K562 (cell line): Measurements from ENCODE around the gene NRXN3. TPM values are rescaled to one million over a fixed set of nuclear protein-coding genes. Genes with fewer than 3 reads are reported as not detected.

ENCODE experiments used
- ATAC-seq: fragments of 200-7000 bp; cut with Tn5 transposase; 3 replicates; pipeline ENCODE4 v1.9.1; 2020; ENCODE audit warnings: moderate library complexity
- BruUV-seq: library from RNA; stranded (reverse); fragments of 400-500 nt; replicated peaks from 2 replicates; lab custom pipeline; 2021; lab: Mats Ljungman, UMichigan
- CTCF ChIA-PET: fragments of 300-600 bp; formaldehyde crosslinking; extraction: SDS; loops from one replicate; lab custom pipeline; 2021; ENCODE audit warnings: low intra/inter-chr PET ratio; lab: Yijun Ruan, JAX
- POLR2A ChIA-PET: fragments of 300-600, 350-650 bp; sonication (Branson Sonifier 250); formaldehyde crosslinking; extraction: SDS; loops from one replicate; lab custom pipeline; 2021; ENCODE audit warnings: antibody characterized with exemption, inconsistent platforms; lab: Yijun Ruan, JAX
- DNase-seq, 4 experiments: peaks; one replicate each; pipeline versions ENCODE4 v3.0.0 to v3.0.0-alpha.2; 2011 to 2018; ENCODE audit warnings: low spot score in 3 of 4, mixed read lengths in 3 of 4; ENCODE audit errors: extremely low read depth in 1 of 4
- FAIRE-seq: peaks from 2 replicates; lab custom pipeline; 2011; peaks lifted over from hg19 to GRCh38; lab: Jason Lieb, UNC
- H2AFZ ChIP-seq: 2 replicates; pipeline ENCODE4 v1.6.0; 2011; ENCODE audit warnings: low read depth, low read length, control low read depth, inconsistent platforms
- H3K27ac ChIP-seq: fragments of 200-600 bp; 3 replicates; pipeline ENCODE4 v1.8.0; 2011; ENCODE audit warnings: low read depth, mild to moderate bottlenecking, control low read depth, inconsistent platforms, low read length, moderate library complexity, mixed read lengths; ENCODE audit errors: extremely low read depth
- H3K27me3 ChIP-seq, 2 experiments: fragments of 300-600 bp in 1 of 2; 2 replicates in 1 of 2; 3 replicates in 1 of 2; pipeline versions ENCODE4 v1.6.0 to v1.8.0; 2011; ENCODE audit warnings: inconsistent platforms in 2 of 2, low read length in 2 of 2, mild to moderate bottlenecking in 1 of 2, mixed read lengths in 1 of 2, moderate library complexity in 1 of 2; ENCODE audit not compliant: control insufficient read depth in 2 of 2, insufficient read depth in 2 of 2
- H3K36me3 ChIP-seq: fragments of 300-600 bp; 3 replicates; pipeline ENCODE4 v1.8.0; 2011; ENCODE audit warnings: mild to moderate bottlenecking, low read length, inconsistent platforms; ENCODE audit not compliant: control insufficient read depth, insufficient read depth
- H3K4me1 ChIP-seq, 2 experiments: fragments of 200-600 bp in 1 of 2; replicated peaks in 1 of 2; 2 replicates in 1 of 2; 3 replicates in 1 of 2; pipeline versions ENCODE4 v1.5.1 to v1.8.0; 2011; ENCODE audit warnings: inconsistent platforms in 2 of 2, low read length in 2 of 2, mild to moderate bottlenecking in 1 of 2, mixed read lengths in 1 of 2, moderate library complexity in 1 of 2; ENCODE audit not compliant: control insufficient read depth in 2 of 2, insufficient read depth in 2 of 2
- H3K4me2 ChIP-seq: 2 replicates; pipeline ENCODE4 v1.6.1; 2011; ENCODE audit warnings: low read length, control low read depth, inconsistent platforms, mixed read lengths; ENCODE audit not compliant: insufficient read depth
- H3K4me3 ChIP-seq: fragments of 200-600 bp; sonication (generic), shearing (Covaris generic); 2 replicates; pipeline ENCODE4 v1.5.1; 2016; ENCODE audit warnings: control low read depth, inconsistent platforms
- H3K79me2 ChIP-seq: fragments of 200-600 bp; 3 replicates; pipeline ENCODE4 v1.8.0; 2011; ENCODE audit warnings: low read length, inconsistent platforms; ENCODE audit not compliant: control insufficient read depth, insufficient read depth
- H3K9ac ChIP-seq, 2 experiments: 2 replicates each; pipeline versions ENCODE4 v1.6.0 to v1.6.1; 2011; ENCODE audit warnings: low read depth in 2 of 2, low read length in 2 of 2, control low read depth in 1 of 2, inconsistent platforms in 1 of 2, mild to moderate bottlenecking in 1 of 2, mixed read lengths in 1 of 2; ENCODE audit not compliant: insufficient read depth in 1 of 2
- H3K9me1 ChIP-seq: one replicate; pipeline ENCODE4 v1.6.0; 2011; ENCODE audit warnings: inconsistent platforms, mild to moderate bottlenecking, low read length, moderate library complexity; ENCODE audit not compliant: control insufficient read depth, insufficient read depth
- H3K9me3 ChIP-seq: replicated peaks from 2 replicates; pipeline ENCODE4 v1.5.1; 2011; ENCODE audit warnings: low read depth, low read length, inconsistent platforms; ENCODE audit not compliant: control insufficient read depth, insufficient read depth
- H4K20me1 ChIP-seq: replicated peaks from 2 replicates; pipeline ENCODE4 v1.6.1; 2011; ENCODE audit warnings: low read length, inconsistent platforms, mixed read lengths; ENCODE audit not compliant: control insufficient read depth, insufficient read depth
- ATF1 ChIP-seq, 2 experiments: fragments of 450-650 bp in 1 of 2; IDR thresholded peaks; 2 replicates each; pipeline ENCODE4 v1.6.1; 2016; ENCODE audit warnings: missing compliant biosample characterization in 1 of 2, missing genetic modification characterization in 1 of 2
- CBFB ChIP-seq: sonication (generic); formaldehyde crosslinking; IDR thresholded peaks from 2 replicates; pipeline ENCODE4 v1.4.0; 2020; ENCODE audit warnings: mild to moderate bottlenecking, missing genetic modification reagents
- DACH1 ChIP-seq: fragments of 450-650 bp; IDR thresholded peaks from 2 replicates; pipeline ENCODE4 v1.6.1; 2018; ENCODE audit not compliant: partially characterized antibody
- MAFK ChIP-seq: IDR thresholded peaks from 2 replicates; pipeline ENCODE4 v1.6.1; 2011; ENCODE audit warnings: low read length, improper control_type of control experiment
- NFIC ChIP-seq: fragments of 450-650 bp; IDR thresholded peaks from 2 replicates; pipeline ENCODE4 v1.6.1; 2017; ENCODE audit warnings: mild to moderate bottlenecking, inconsistent platforms
- STAT5A ChIP-seq: IDR thresholded peaks from 2 replicates; pipeline ENCODE4 v1.6.1; 2012; ENCODE audit warnings: low read length, inconsistent platforms, borderline replicate concordance
- TSC22D4 ChIP-seq: fragments of 450-650 bp; IDR thresholded peaks from 2 replicates; pipeline ENCODE4 v1.6.1; 2016; ENCODE audit warnings: missing genetic modification characterization, missing biosample characterization, control low read depth
- ZBTB17 ChIP-seq: fragments of 450-650 bp; formaldehyde crosslinking; IDR thresholded peaks from 2 replicates; pipeline ENCODE4 v1.4.0; 2020; ENCODE audit warnings: mild to moderate bottlenecking
- ZNF584 ChIP-seq: fragments of 200-800 bp; sonication (Bioruptor generic); IDR thresholded peaks from 2 replicates; pipeline ENCODE4 v1.6.1; 2016; ENCODE audit warnings: low read depth, mild to moderate bottlenecking, missing genetic modification characterization, missing compliant biosample characterization
- WGBS: fragments of 100-300 bp; shearing (Covaris generic); methylation state at CpG from one replicate; pipeline ENCODE4 v1.1.6; 2016; ENCODE audit warnings: low coverage, mixed read lengths; ENCODE audit not compliant: insufficient coverage; ENCODE audit errors: missing lambda C conversion rate; 5-methylcytosine and 5-hydroxymethylcytosine counted together
- in situ Hi-C: fragments of 300-500 bp; cut with MboI; formaldehyde crosslinking; loops from 4 replicates; pipeline ENCODE4 v1.15.0; 2018; ENCODE audit warnings: inconsistent platforms, mixed read lengths
- intact Hi-C: fragments of 100-400 bp; cut with micrococcal nuclease; formaldehyde crosslinking; loops from 2 replicates; pipeline ENCODE4 v1.14.2; 2022
- polyA plus RNA-seq, 8 experiments: library from polyadenylated mRNA; depleted of rRNA in 4 of 8; stranded (reverse) in 5 of 8; unstranded in 3 of 8; fragments of >200 nt; fragmentation: Nextera tagmentation in 2 of 8; fragmentation: Illumina TruSeq in 1 of 8; extraction: Ambion mirVana in 2 of 8; extraction: Trizol in 1 of 8; gene quantifications; 2 replicates each; pipeline versions ENCODE4 v1.2.1 to v1.2.3, GENCODE V29; 2011 to 2014; ENCODE audit warnings: inconsistent platforms in 1 of 8, missing spikeins in 1 of 8
- total RNA-seq, 7 experiments: library from RNA; depleted of rRNA in 6 of 7; stranded (reverse); fragments of >200 nt in 6 of 7; fragmentation: Illumina TruSeq in 2 of 7; extraction: Trizol in 2 of 7; gene quantifications; 2 replicates each; pipeline versions ENCODE4 v1.2.1 to v1.2.3, GENCODE V29; 2011 to 2021; ENCODE audit warnings: low replicate concordance in 1 of 7
- TF ChIP-seq, protein P1 (sequence below): fragments of 250-450 bp; sonication (Bioruptor Pico); IDR thresholded peaks from 2 replicates; pipeline ENCODE4 v1.5.0; 2021
- TF ChIP-seq, protein P2 (sequence below): fragments of 450-650 bp; conservative IDR thresholded peaks from 2 replicates; pipeline ENCODE4 v1.6.1; 2016; ENCODE audit warnings: missing genetic modification characterization, low read depth, mild to moderate bottlenecking, control low read depth, missing compliant biosample characterization
- TF ChIP-seq, protein P3 (sequence below): fragments of 250-450 bp; sonication (Bioruptor Pico); IDR thresholded peaks from 2 replicates; pipeline ENCODE4 v1.5.1; 2021; ENCODE audit warnings: mild to moderate bottlenecking
- TF ChIP-seq, protein P4 (sequence below): fragments of 250-450 bp; sonication (Bioruptor Pico); IDR thresholded peaks from 2 replicates; pipeline ENCODE4 v1.5.0; 2021; ENCODE audit warnings: mild to moderate bottlenecking, borderline replicate concordance

Gene NRXN3
- total and polyA plus RNA-seq, 9 of the 15 experiments (the other 6 are each of a cell fraction or from before 2014, with no cell fraction given) = 0.09 TPM; not detected in 8

DNA sequence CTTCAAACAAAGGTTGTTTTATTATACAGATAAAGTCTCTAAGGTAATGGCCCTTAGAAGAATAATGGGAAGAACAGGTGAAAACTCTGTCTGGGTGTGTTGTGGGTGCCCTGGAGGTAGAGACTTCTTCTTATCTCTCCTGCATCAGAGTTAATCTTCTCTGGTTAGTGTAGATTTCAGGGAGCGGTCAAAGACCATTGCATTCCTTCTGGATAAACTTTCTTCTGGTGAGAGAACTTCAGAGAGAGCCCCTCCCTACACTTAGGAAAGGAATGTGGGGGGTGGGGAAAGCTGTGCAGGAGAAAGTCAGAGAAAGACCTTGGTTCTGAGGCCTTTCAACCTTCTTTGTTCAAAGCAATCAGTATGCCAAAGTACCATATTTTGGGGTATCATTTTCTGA is 1382.6 kb downstream of the NRXN3 start (continued):
- TF ChIP-seq STAT5A (no peak), ZBTB17 (CRISPR knock-in tag) (no peak), TSC22D4 (tag) (no peak), DACH1 (no peak), NFIC (no peak)
- TF ChIP-seq, protein P1, sequence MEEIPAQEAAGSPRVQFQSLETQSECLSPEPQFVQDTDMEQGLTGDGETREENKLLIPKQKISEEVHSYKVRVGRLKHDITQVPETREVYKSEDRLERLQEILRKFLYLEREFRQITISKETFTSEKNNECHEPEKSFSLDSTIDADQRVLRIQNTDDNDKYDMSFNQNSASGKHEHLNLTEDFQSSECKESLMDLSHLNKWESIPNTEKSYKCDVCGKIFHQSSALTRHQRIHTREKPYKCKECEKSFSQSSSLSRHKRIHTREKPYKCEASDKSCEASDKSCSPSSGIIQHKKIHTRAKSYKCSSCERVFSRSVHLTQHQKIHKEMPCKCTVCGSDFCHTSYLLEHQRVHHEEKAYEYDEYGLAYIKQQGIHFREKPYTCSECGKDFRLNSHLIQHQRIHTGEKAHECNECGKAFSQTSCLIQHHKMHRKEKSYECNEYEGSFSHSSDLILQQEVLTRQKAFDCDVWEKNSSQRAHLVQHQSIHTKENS = no peak
- TF ChIP-seq, protein P2, sequence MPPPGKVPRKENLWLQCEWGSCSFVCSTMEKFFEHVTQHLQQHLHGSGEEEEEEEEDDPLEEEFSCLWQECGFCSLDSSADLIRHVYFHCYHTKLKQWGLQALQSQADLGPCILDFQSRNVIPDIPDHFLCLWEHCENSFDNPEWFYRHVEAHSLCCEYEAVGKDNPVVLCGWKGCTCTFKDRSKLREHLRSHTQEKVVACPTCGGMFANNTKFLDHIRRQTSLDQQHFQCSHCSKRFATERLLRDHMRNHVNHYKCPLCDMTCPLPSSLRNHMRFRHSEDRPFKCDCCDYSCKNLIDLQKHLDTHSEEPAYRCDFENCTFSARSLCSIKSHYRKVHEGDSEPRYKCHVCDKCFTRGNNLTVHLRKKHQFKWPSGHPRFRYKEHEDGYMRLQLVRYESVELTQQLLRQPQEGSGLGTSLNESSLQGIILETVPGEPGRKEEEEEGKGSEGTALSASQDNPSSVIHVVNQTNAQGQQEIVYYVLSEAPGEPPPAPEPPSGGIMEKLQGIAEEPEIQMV (tag) = no peak
- TF ChIP-seq, protein P3, sequence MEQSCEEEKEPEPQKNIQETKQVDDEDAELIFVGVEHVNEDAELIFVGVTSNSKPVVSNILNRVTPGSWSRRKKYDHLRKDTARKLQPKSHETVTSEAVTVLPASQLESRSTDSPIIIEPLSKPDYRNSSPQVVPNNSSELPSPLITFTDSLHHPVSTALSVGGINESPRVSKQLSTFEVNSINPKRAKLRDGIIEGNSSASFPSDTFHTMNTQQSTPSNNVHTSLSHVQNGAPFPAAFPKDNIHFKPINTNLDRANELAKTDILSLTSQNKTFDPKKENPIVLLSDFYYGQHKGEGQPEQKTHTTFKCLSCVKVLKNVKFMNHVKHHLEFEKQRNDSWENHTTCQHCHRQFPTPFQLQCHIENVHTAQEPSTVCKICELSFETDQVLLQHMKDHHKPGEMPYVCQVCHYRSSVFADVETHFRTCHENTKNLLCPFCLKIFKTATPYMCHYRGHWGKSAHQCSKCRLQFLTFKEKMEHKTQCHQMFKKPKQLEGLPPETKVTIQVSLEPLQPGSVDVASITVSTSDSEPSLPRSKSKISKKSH (CRISPR knock-in tag) = no peak

DNA sequence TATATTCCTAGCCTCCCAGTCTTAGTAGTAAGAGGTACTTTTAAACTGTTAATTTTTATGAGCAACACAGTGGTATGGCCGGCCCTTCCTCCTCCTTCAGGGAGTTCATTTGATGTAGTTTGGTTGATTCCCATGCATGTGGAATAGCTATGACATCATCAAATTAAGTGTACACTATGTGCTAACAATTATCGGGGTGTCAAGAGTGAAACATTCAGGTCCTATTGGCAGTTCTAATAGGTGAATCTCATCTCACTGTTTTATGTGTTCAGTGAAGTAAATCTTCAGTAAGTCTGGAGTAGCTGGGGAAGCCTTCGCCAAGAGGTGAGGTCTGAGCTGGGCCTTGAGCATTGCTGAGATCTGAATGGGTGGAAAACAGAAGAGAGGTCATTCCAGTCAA is 1384.6 kb downstream of the NRXN3 start:
- Histone ChIP-seq H3K79me2 (no peaks in the 10 kb centered on the region), H2AFZ (no peak overlapping the region), H3K27me3 (no peaks in the 10 kb centered on the region), H3K9ac (no peak overlapping the region), H3K27ac (no peak overlapping the region), H3K4me1 (no peaks in the 10 kb centered on the region), H4K20me1 (no peaks in the 10 kb centered on the region), H3K9me1 (no peaks in the 10 kb centered on the region), H3K4me2 (no peak overlapping the region), H3K9me3 (no peaks in the 10 kb centered on the region), H3K36me3 (no peaks in the 10 kb centered on the region), H3K4me3 (no peak overlapping the region)
- WGBS = 0% methylated on average over 2 of the region's 3 CpGs
- FAIRE-seq = no peak
- intact Hi-C loops (no loop called here), in situ Hi-C loops (no loop called here)
- POLR2A ChIA-PET = no interaction called here
- CTCF ChIA-PET = no interaction called here
- no peak for DNase-seq
- ATAC-seq = no peak
- TF ChIP-seq, protein P4, sequence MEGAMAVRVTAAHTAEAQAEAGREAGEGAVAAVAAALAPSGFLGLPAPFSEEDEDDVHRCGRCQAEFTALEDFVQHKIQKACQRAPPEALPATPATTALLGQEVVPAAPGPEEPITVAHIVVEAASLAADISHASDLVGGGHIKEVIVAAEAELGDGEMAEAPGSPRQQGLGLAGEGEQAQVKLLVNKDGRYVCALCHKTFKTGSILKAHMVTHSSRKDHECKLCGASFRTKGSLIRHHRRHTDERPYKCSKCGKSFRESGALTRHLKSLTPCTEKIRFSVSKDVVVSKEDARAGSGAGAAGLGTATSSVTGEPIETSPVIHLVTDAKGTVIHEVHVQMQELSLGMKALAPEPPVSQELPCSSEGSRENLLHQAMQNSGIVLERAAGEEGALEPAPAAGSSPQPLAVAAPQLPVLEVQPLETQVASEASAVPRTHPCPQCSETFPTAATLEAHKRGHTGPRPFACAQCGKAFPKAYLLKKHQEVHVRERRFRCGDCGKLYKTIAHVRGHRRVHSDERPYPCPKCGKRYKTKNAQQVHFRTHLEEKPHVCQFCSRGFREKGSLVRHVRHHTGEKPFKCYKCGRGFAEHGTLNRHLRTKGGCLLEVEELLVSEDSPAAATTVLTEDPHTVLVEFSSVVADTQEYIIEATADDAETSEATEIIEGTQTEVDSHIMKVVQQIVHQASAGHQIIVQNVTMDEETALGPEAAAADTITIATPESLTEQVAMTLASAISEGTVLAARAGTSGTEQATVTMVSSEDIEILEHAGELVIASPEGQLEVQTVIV (CRISPR knock-in tag) = no peak
- no peak for TF ChIP-seq MAFK
- no peak for TF ChIP-seq TSC22D4 (tag)
- no peak for TF ChIP-seq ATF1 (CRISPR knock-in tag; IDR thresholded peaks at IDR 0.05)
- TF ChIP-seq ATF1 (tag; IDR thresholded peaks at IDR 0.05) = no peak
- no peak for TF ChIP-seq CBFB
- no peak for TF ChIP-seq ZNF584 (CRISPR knock-in tag)
- BruUV-seq = no TSS peak
